A673 (cell line): ENCODE measurements around the gene TTYH3.

Source experiments
- EZH2 ChIP-seq: fragments of 200-600 bp; sonication (generic); IDR thresholded peaks from 2 replicates; pipeline ENCODE4 v1.6.1; 2017; ENCODE audit warnings: borderline replicate concordance, low read depth, mild to moderate bottlenecking, mixed read lengths, antibody characterized with exemption, low read length; ENCODE audit not compliant: poor library complexity, severe bottlenecking
- TF ChIP-seq, protein P1 (sequence below): fragments of 300-800, 200-600 bp; sonication (generic); conservative IDR thresholded peaks from 2 replicates; pipeline ENCODE4 v1.5.1; 2017; ENCODE audit warnings: low read depth, mild to moderate bottlenecking, antibody characterized with exemption, low read length, moderate library complexity, mixed read lengths

- no peak for TF ChIP-seq EZH2
- TF ChIP-seq, protein P1, sequence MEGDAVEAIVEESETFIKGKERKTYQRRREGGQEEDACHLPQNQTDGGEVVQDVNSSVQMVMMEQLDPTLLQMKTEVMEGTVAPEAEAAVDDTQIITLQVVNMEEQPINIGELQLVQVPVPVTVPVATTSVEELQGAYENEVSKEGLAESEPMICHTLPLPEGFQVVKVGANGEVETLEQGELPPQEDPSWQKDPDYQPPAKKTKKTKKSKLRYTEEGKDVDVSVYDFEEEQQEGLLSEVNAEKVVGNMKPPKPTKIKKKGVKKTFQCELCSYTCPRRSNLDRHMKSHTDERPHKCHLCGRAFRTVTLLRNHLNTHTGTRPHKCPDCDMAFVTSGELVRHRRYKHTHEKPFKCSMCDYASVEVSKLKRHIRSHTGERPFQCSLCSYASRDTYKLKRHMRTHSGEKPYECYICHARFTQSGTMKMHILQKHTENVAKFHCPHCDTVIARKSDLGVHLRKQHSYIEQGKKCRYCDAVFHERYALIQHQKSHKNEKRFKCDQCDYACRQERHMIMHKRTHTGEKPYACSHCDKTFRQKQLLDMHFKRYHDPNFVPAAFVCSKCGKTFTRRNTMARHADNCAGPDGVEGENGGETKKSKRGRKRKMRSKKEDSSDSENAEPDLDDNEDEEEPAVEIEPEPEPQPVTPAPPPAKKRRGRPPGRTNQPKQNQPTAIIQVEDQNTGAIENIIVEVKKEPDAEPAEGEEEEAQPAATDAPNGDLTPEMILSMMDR, result no peak
These were observed 74.9 kb downstream of the TTYH3 start for GRCh38 chr7:2706685-2707126.
